NCI-H1048 (cell line): ENCODE data around the gene PDE4B.
A peak's percentile ranks its signal among the peaks of the same experiment; 100 is the strongest.
"Not testable (repeated sequence)": the region's sequence is repeated elsewhere in the genome, so short reads cannot be mapped to it uniquely, and the experiment has no call there.

Experiments used
- DNase-seq: peaks from one replicate; lab custom pipeline; 2025; lab: John Stamatoyannopoulos, UW

Gene PDE4B

DNA sequence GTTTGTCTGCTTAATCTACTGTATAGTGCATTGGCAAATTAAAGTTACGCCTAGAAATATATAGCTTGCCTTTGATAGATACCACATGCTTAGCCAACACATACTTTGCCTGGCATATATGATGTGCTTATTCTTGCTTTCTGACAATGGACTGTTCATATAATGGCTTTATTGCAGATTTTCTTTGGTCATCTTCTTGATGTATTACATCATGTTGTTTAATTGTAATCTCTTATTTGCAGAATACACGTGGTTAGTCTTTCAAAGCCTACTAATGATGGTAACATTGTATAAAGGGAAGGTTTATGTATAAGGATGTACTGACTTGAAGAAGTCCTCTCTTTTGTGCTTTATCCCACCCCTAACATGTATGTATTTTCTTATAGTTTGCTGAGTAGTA is 201.5 kb downstream of the PDE4B start:
- DNase-seq = no peak

DNA sequence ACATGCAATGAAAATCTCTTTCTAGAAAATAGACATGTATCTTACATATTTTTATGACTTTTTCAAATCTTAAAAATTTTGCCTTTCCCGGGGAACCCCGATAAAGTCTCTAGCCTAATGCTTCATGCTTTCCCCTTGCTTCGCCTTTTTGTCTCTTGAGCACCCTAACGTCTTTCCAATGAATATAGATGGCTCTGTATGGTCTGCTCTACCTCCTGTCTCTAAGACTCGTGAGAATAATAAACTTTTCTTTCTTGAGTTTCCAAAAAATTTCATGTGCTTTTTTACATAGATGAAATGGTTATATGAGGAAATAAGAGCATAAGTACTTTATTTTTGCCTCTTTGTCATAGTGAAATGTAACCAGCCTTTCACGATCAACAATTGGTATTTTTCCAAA is 202.6 kb downstream of the PDE4B start:
- no peak for DNase-seq

GRCh38 chr1:65995928-65996327 is 203.2 kb downstream of the PDE4B start:
- no peak for DNase-seq

DNA sequence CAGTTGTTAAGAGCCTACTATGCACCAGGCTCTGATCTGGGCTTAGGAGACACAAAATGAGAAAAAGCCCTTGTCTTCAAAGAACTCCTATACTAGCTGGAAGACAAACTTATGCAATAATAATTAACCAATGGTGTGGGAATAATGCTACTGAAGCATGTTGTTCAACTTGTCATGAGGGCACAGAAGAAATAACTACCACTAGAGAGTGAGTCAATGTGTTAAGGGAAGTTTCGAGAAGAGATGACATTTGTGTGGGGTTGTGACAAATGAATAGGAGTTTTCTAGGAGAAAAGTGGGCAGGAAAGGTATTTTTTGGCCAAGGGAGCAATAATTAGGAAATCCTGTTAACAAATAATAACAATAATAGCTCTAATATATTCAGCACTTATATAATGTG is 205.0 kb downstream of the PDE4B start:
- DNase-seq = no peak

GRCh38 chr1:65998763-65999583 is 206.3 kb downstream of the PDE4B start:
- DNase-seq = no peak

- DNase-seq = no peak
Measured at GRCh38 chr1:66000033-66000637, 207.4 kb downstream of the PDE4B start.

DNA sequence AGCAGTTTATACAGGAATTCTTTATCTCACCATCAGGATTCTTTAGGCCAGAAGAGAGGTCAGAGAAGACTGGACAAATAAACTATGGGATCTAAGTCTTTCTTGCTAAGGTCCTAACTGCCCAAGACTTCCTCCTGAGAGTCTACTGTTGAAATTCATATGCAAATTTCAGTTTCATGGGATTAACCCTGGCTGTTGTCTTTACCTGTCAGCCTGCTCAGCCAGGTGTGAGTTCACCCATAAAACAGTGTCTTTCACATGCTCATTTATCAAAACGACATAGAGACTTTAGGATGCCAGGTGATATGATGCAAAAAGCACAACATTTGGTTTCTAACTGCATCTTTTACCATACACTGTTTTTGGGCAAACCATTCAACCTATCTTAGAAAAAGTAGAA is 211.0 kb downstream of the PDE4B start:
- DNase-seq = no peak

DNA sequence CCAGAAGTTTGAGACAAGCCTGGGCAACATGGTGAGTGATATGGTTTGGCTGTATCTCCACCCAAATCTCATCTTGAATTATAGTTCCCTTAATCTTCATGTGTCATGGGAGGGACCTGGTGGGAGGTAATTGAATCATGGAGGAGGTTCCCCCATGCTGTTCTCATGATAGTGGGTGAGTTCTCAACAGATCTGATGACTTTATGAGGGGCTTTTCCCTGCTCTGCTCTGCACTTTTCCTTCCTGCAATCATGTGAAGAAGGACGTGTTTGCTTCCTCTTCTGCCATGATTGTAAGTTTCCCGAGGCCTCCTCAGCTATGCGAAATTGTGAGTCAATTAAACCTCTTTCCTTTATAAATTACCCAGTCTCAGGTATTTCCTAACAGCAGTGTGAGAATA is 213.8 kb downstream of the PDE4B start:
- DNase-seq = not testable (repeated sequence)

DNA sequence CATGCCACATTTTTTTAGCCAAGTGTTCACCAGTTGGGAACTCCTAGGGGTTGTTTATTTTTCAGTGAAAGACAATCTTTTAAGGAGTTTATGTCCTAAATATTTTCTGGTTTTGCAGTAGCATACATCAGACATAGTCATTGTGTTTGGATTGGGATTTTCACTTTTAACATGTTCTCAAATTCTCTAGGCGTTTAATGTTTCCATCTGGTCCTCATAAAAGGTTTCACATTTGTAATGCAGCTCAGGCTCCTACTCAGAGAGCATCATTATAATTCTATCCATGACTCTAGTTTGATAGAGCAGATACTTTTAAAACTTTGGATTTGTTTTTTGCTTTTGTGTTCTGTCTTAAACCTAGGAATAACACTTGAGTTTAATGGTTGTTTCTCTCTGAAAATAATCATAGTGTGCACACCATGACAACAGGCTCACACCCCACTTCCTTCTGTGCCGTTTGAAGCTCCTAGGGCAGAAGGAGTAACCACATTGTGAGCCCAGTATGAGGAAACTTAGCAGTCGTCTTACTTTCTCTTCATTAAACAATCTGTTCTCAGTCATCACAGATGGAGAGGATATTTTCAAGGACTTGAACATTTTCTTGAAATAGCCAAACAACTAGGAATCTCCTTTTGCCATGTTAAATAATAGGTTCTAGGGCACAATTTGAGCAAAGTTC is 219.6 kb downstream of the PDE4B start:
- DNase-seq = no peak

DNA sequence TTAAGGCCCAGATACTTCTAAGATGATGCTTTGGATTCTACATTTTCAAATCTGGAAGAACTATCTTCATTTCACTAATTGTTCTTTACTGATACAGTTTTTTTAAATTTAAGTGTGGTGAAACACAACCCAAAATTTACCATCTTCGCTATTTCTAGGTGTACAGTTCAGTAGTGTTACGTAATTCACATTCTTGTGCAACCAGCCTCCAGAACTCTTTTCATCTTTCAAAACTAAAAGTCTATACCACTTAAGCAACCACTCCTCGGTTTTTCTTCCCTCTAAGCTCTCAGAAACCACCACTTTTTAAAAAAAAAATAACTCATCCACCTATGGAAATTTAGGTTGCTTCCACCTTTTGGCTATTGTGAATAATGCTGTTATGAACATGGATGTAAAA is 220.7 kb downstream of the PDE4B start:
- no peak for DNase-seq

- DNase-seq = no peak
Measured at GRCh38 chr1:66022904-66023620, 230.4 kb downstream of the PDE4B start.

GRCh38 chr1:66025188-66025587 is 232.5 kb downstream of the PDE4B start:
- no peak for DNase-seq

DNA sequence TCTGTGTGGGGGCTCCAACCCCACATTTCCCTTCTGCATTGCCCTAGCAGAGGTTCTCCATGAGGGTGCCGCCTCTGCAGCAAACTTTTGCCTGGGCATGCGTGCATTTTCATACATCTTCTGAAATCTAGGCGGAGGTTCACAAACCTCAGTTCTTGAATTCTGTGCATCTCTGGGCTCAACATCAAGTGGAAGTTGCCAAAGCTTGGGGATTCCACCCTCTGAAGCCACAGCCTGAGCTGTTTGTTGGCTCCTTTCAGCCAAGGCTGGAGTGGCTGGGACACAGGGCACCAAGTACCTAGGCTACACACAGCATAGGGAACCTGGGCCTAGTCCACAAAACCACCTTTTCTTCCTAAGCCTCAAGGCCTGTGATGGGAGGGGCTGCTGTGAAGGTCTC is 235.3 kb downstream of the PDE4B start:
- DNase-seq = no peak

DNA sequence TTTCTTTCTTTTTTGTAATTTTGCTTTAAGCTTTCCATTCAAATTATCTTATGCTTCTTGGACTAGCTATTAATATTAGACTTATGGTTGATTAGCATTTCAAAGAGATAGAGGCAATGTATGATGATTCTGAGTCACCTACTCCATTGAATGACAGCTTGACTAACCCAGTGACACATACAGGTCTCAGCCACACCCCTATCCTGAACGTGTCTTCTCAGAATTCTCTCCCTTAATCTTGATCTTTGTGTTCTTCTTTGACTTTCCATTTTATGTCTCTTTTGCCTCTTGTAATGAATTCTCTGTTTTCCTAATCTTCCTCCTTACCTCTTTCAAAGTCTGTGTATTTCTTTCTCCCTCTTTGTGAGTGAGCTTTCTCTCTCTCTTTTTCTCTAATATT is 241.1 kb downstream of the PDE4B start:
- no peak for DNase-seq

GRCh38 chr1:66035616-66036245 is 243.0 kb downstream of the PDE4B start:
- peak; percentile 36 for DNase-seq

GRCh38 chr1:66041654-66042053 is 249.0 kb downstream of the PDE4B start:
- no peak for DNase-seq

DNA sequence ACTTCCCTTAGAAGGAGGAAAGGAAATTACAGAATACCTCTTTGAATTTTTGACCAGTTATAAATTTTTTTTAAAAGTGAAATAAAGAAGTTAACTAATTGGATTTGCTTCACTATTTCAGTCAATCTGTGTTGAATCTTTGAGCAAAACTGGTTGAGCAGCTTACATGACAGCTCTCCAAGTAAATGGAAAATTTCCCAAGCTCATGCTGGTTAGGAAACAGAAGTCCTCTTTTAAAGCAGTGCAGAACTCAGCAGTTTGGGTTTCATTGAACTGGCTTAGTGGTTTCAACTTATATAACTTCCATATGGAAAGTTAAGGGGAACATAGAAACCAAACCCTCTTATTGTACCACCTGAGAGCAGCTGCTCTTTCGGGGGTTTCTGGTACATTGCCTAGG is 250.5 kb downstream of the PDE4B start:
- DNase-seq = no peak

- DNase-seq = no peak
Measured at GRCh38 chr1:66044912-66045311, 252.2 kb downstream of the PDE4B start.

DNA sequence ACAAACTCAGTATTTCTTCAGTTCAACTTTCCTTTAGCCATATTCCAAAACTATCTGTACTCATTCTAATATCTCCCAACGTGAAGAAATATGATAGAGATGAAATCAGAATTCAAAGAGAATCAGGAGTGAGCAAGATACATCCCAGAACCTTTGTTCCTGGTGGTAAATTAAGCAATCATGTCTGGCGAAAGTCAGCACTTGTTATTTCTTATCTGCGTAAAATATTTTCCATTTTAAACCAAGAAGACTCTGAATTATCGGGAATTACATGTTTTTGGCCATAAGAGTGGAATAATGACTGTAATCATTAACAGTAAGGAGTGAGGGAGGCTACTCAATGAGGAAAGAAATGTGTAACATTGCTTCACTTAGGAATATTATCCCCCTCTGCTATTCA is 253.7 kb downstream of the PDE4B start:
- no peak for DNase-seq

DNA sequence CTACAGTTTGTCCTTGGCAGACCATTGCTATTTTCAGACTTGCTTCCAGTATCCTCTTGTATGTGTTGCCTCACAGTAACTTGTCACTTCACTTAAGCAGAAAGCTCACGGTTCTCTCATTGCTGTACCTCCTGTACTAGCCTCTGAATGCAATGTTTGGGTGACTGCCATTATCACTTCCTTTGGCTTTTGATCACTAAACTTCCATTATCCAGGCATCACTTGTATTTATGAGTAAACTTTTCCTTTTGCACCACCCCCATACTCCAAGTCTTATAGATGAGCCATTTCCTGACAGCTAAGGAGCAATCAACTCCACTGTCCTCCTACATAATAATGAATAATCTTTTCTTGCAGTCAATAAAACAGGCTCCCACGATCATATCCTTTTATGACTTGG is 255.3 kb downstream of the PDE4B start:
- no peak for DNase-seq

- DNase-seq = no peak
Measured at GRCh38 chr1:66050123-66050522, 257.4 kb downstream of the PDE4B start.

GRCh38 chr1:66050633-66051032 is 257.9 kb downstream of the PDE4B start:
- DNase-seq = no peak
